ENCODE data around the gene NCKAP5.

The NCKAP5 gene

GRCh38 chr2:133382566-133382965 is 185.7 kb downstream of the NCKAP5 start:
- no peak for DNase-seq (ENCODE audit: low read depth, low spot score)

GRCh38 chr2:133380991-133381390 is 187.3 kb downstream of the NCKAP5 start:
- DNase-seq (ENCODE audit: low read depth, low spot score), result no peak

- DNase-seq (ENCODE audit: low read depth, low spot score), result no peak
Observed at GRCh38 chr2:133378928-133379549, 189.2 kb downstream of the NCKAP5 start.

GRCh38 chr2:133378386-133378785 is 189.9 kb downstream of the NCKAP5 start:
- no peak for DNase-seq (ENCODE audit: low read depth, low spot score)

DNA sequence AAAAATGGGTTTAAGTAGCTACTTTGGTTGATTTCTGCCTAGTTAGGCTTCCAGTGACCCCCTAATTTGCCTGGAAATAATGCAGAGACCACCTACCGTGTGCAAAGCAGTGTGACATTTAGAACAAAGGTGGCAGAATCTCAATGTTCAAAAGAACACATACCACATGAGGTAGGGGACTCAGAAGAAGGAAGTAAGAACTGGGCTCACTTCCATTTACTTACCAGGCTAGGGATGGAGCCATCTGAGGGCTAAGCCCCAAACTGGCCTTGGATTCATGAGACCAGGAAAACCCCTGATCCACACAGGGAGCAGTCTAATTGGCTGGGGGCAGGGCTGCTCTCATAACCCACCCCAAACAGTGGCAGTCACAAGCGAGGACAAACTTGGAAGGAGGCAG is 190.7 kb downstream of the NCKAP5 start:
- DNase-seq (ENCODE audit: low read depth, low spot score), result no peak

DNA sequence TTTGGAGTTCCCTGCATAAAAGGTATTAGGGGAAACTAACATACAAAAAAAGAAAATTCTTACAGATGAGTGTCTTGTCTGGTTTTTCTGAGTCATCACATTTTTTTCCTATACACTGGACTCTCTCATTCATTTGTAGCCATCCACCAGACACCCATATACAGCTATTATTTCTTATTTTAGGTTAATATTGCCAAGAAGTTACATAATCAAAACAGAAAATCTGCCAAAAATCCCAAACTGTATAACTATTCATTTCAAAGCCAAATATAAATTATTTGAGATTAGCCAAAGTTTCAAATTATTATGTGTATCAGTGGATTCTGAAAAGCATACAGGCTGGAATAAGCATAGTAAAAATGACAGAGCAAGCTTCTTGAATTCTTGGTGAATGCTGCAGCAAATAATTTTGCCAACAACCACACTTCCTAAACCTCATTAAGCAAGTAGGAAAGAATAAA is 191.2 kb downstream of the NCKAP5 start:
- DNase-seq (ENCODE audit: low read depth, low spot score), result no peak

- DNase-seq (ENCODE audit: low read depth, low spot score), result no peak
Observed at GRCh38 chr2:133374781-133375180, 193.5 kb downstream of the NCKAP5 start.

DNA sequence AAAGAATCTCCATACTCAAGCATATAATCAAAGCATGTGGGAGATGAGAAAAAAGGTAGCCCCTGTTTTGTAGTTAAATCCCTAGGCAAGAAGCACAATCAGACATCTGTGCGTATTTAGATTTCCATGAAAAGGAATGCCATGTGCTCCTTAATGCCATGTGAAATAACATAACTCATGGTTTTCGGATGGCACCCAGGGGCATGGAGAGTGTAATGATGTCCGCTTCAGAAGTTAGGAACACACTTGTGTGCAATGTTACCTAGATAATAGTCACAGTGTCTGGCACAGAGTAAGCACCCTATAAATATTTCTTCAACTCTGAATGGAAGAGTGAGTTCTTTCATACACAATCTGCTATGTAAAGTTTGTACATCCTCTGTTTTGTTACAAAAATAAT is 197.0 kb downstream of the NCKAP5 start:
- DNase-seq (ENCODE audit: low read depth, low spot score), result no peak

- DNase-seq (ENCODE audit: low read depth, low spot score), result no peak
Observed at GRCh38 chr2:133369901-133370658, 198.2 kb downstream of the NCKAP5 start.

DNA sequence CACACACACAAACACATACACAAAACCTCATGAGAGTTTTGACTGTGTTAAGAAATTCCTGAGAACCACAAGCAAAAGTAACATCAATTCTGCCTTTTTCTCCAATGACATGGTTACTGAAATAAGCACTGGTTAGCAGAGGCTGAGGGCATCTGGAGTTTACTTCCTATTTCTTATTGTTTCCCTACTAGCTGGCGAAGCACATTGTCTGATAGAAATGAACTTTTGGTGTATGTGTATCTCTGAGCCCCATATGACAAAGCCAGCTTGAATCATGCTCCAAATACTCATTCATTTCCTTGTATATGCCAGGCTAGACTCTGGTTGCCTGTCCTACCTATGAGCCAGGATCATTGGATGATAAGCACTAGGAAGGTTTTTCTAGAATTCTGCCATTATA is 203.1 kb downstream of the NCKAP5 start:
- DNase-seq (ENCODE audit: low read depth, low spot score), result no peak

DNA sequence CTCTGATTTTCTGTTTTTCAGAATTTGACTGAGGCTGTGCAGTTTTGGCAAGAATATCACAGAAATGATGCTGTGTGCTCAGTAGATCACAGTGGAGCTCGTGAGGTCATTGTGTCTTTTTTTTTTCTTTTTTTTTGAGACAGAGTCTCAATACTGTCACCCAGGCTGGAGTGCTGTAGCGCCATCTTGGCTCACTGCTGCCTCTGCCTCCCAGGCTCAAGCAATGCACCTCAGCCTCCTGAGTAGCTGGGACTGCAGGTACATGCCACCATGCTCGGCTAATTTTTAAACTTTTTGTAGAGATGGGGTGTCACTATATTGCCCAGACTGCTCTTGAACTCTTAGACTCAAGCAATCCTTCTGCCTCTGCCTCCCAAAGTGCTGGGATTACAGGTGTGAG is 203.6 kb downstream of the NCKAP5 start:
- no peak for DNase-seq (ENCODE audit: low read depth, low spot score)

DNA sequence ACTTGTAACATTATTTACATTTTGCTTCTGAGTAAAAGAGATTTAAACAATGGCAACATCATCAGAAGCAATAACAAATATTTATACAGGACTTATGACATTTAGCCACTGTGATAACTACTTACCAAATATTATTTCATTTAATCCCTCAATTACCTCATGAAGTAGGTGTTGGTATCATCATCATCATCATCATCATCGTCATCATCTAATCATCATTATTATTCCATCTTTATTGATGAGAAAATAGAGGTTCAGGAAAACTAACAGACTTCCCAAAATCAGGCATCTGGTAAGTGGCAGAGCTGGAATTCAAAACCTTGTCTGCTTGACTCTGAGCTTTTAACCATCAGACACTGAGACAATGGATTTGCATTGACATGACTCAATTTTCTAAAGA is 204.4 kb downstream of the NCKAP5 start:
- no peak for DNase-seq (ENCODE audit: low read depth, low spot score)

- DNase-seq (ENCODE audit: low read depth, low spot score), result no peak
Observed at GRCh38 chr2:133362061-133362476, 206.2 kb downstream of the NCKAP5 start.

DNA sequence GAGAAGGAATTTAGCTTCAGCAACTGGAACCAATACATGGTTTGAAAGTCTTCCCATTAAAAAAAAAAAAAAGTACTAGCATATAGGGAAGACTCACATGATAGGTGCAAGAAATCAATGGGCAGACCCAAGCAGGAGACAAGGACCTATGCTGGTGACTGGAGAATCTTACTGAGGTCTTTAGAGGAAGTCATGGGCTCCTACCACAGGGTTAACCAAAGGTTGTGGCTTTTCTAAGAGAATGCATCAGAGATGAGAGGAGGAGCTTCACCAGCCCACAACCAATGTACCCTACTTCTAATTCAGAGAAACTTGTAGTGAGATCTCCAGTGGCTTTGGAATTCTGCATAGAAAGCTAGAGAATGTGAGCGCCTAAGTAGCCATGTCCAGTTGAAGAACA is 207.4 kb downstream of the NCKAP5 start:
- DNase-seq (ENCODE audit: low read depth, low spot score), result no peak

DNA sequence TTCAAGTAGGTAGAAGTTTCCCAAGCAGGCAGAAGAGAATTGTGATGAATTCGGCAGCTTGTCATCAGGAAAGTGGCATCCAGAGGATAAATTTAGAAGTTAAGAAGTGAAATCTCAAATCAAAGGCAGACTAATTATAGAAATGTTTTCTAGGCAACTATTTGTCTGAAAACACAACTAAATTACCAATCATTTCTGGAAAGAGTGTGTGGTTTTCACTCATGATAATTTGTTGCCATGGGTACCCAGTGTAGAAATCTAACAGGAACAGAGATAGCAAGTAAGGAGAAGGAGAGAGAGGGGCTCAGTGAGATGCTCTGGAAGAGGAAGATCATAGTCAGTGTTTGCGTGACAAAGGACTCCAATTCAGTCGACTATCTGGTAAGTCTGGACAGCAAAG is 208.1 kb downstream of the NCKAP5 start:
- DNase-seq (ENCODE audit: low read depth, low spot score), result no peak

- no peak for DNase-seq (ENCODE audit: low read depth, low spot score)
Observed at GRCh38 chr2:133352719-133353118, 215.5 kb downstream of the NCKAP5 start.

- no peak for DNase-seq (ENCODE audit: low read depth, low spot score)
Observed at GRCh38 chr2:133346654-133347053, 221.6 kb downstream of the NCKAP5 start.

- DNase-seq (ENCODE audit: low read depth, low spot score), result no peak
Observed at GRCh38 chr2:133345638-133346037, 222.6 kb downstream of the NCKAP5 start.

GRCh38 chr2:133344849-133345248 is 223.4 kb downstream of the NCKAP5 start:
- DNase-seq (ENCODE audit: low read depth, low spot score), result no peak

- no peak for DNase-seq (ENCODE audit: low read depth, low spot score)
Observed at GRCh38 chr2:133343018-133343352, 225.3 kb downstream of the NCKAP5 start.

- peak; percentile 14 for DNase-seq (ENCODE audit: low read depth, low spot score)
Observed at GRCh38 chr2:133342286-133343017, 225.8 kb downstream of the NCKAP5 start.

GRCh38 chr2:133341575-133341974 is 226.7 kb downstream of the NCKAP5 start:
- DNase-seq (ENCODE audit: low read depth, low spot score), result no peak

- DNase-seq (ENCODE audit: low read depth, low spot score), result no peak
Observed at GRCh38 chr2:133338224-133338623, 230.0 kb downstream of the NCKAP5 start.

Data from ELF-1 (cell line).